ENCODE results near the gene OR2T33. TPM values are rescaled to one million over a fixed set of nuclear protein-coding genes. Genes with fewer than 3 reads are reported as not detected.
"Not testable (repeated sequence)": the region's sequence is repeated elsewhere in the genome, so short reads cannot be mapped to it uniquely, and the experiment has no call there.

The OR2T33 gene
- total RNA-seq (not detected), polyA plus RNA-seq (under 1 TPM in 1 of 2 donors, not detected in 1; 0.03 TPM)
- long read RNA-seq, donor 1: 0 reads
- long read RNA-seq, donor 2: 0 reads
- long read RNA-seq, donor 3: 0 reads

- no peak within 1 kb of the TSS for H3K4me3 ChIP-seq
- no peaks in the 10 kb centered on the region for H3K36me3 ChIP-seq
- ATAC-seq (no peak), DNase-seq (no peak)
- H3K9me3 ChIP-seq: peaks cover 0 to 12% (median 0%) of the 10 kb centered on the region in 11 donors
- intact Hi-C loops (cut with DNase I): no loop called here
- H3K27me3 ChIP-seq: no peaks in the 10 kb centered on the region
- no peak within 1 kb of the TSS for H3K27ac ChIP-seq
- no peaks in the 10 kb centered on the region for H3K4me1 ChIP-seq
- 32 to 37% methylated on average over 1 of the region's 1 CpG for WGBS, 2 donors
- TF ChIP-seq CTCF (IDR thresholded peaks at IDR 0.05): no peak
These were observed at the start of gene OR2T33 for GRCh38 chr1:248277876-248278275. Gene OR2T33 (minus strand): TSS chr1:248277976. CDS start chr1:248273814, 4,162 bp downstream.

GRCh38 chr1:248324468-248324867, 46.7 kb upstream of the OR2T33 start, which contains the start of gene OR2M7:
Gene OR2M7 (minus strand): TSS chr1:248324568. CDS start chr1:248324568, 0 bp downstream.
- no peak within 1 kb of the TSS for H3K27ac ChIP-seq
- ATAC-seq: no peak
- no peak for DNase-seq
- 88 to 89% methylated on average over 1 of the region's 1 CpG for WGBS, 2 donors
- H3K36me3 ChIP-seq: no peaks in the 10 kb centered on the region
- H3K27me3 ChIP-seq: no peaks in the 10 kb centered on the region
- no peaks in the 10 kb centered on the region for H3K4me1 ChIP-seq
- H3K9me3 ChIP-seq: peaks cover 0 to 3% (median 0%) of the 10 kb centered on the region in 11 donors
- no peak within 1 kb of the TSS for H3K4me3 ChIP-seq
- intact Hi-C loops (cut with DNase I): no loop called here
- TF ChIP-seq CTCF (IDR thresholded peaks at IDR 0.05): no peak

GRCh38 chr1:248316796-248317195, 39.0 kb upstream of the OR2T33 start:
- Histone ChIP-seq H3K36me3 (no peaks in the 10 kb centered on the region), H3K9me3 (peaks cover 0 to 34% (median 8%) of the 10 kb centered on the region in 11 donors), H3K4me3 (no peak overlapping the region), H3K27me3 (no peaks in the 10 kb centered on the region), H3K4me1 (no peaks in the 10 kb centered on the region), H3K27ac (no peak overlapping the region)
- no peak for TF ChIP-seq CTCF (IDR thresholded peaks at IDR 0.05)
- WGBS, 2 donors: 76 to 84% methylated on average over 11 of the region's 11 CpGs
- no peak for ATAC-seq
- intact Hi-C loops (cut with DNase I): no loop called here
- DNase-seq: no peak

GRCh38 chr1:248306740-248307139, 29.0 kb upstream of the OR2T33 start:
- H3K27ac ChIP-seq; H3K4me3 ChIP-seq; H3K4me1 ChIP-seq; intact Hi-C loops (cut with DNase I); H3K36me3 ChIP-seq; ATAC-seq; DNase-seq; H3K27me3 ChIP-seq; H3K9me3 ChIP-seq: not testable (repeated sequence)
- 77 to 80% methylated on average over 15 of the region's 15 CpGs for WGBS, 2 donors

- Histone ChIP-seq H3K4me3 (no peak overlapping the region), H3K27ac (no peak overlapping the region), H3K36me3 (no peaks in the 10 kb centered on the region), H3K27me3 (no peaks in the 10 kb centered on the region), H3K9me3 (no peaks in the 10 kb centered on the region), H3K4me1 (no peaks in the 10 kb centered on the region)
- WGBS, 2 donors: 84 to 90% methylated on average over 19 of the region's 19 CpGs
- no peak for DNase-seq
- intact Hi-C loops (cut with DNase I): no loop called here
- no peak for TF ChIP-seq CTCF (IDR thresholded peaks at IDR 0.05)
- ATAC-seq: no peak
These were observed 28.3 kb upstream of the OR2T33 start for GRCh38 chr1:248306103-248306502.

- H3K27ac ChIP-seq; H3K4me3 ChIP-seq; DNase-seq; H3K27me3 ChIP-seq; intact Hi-C loops (cut with DNase I); ATAC-seq; H3K36me3 ChIP-seq; H3K9me3 ChIP-seq; H3K4me1 ChIP-seq: not testable (repeated sequence)
- 75 to 76% methylated on average over 9 of the region's 9 CpGs for WGBS, 2 donors
These were observed 27.9 kb upstream of the OR2T33 start for GRCh38 chr1:248305672-248306071.

All from heart right ventricle (tissue), 16 donors.